Effector memory CD4-positive, alpha-beta T cell (primary cell): ENCODE results near the gene YBEY.
A peak's percentile ranks its signal among the peaks of the same experiment; 100 is the strongest.

ENCODE experiments used
- DNase-seq, 3 donors: peaks; one replicate each; pipeline ENCODE4 v3.0.0-alpha.2; 2020
- H3K27ac ChIP-seq: 2 replicates; pipeline ENCODE4 v1.7.0; 2013; ENCODE audit warnings: mild to moderate bottlenecking, low read length, moderate library complexity; ENCODE audit not compliant: insufficient read depth, poor library complexity, severe bottlenecking
- H3K27me3 ChIP-seq: replicated peaks from 2 replicates; pipeline ENCODE4 v1.7.0; 2013; ENCODE audit warnings: mild to moderate bottlenecking, low read length; ENCODE audit not compliant: insufficient read depth, control insufficient read depth, poor library complexity, severe bottlenecking
- H3K36me3 ChIP-seq: 2 replicates; pipeline ENCODE4 v1.7.0; 2013; ENCODE audit warnings: mild to moderate bottlenecking, low read length, moderate library complexity; ENCODE audit not compliant: control insufficient read depth, insufficient read depth
- H3K4me1 ChIP-seq: 2 replicates; pipeline ENCODE4 v1.7.0; 2013; ENCODE audit warnings: low read length, mild to moderate bottlenecking; ENCODE audit not compliant: control insufficient read depth, insufficient read depth, poor library complexity, severe bottlenecking
- H3K4me3 ChIP-seq: 2 replicates; pipeline ENCODE4 v1.7.0; 2013; ENCODE audit warnings: low read length, low read depth, mild to moderate bottlenecking; ENCODE audit not compliant: insufficient read depth, poor library complexity, severe bottlenecking
- H3K9me3 ChIP-seq: 2 replicates; pipeline ENCODE4 v1.7.0; 2013; ENCODE audit warnings: mild to moderate bottlenecking, low read length, moderate library complexity; ENCODE audit not compliant: control insufficient read depth

Gene YBEY

GRCh38 chr21:46314441-46315020 is 28.4 kb downstream of the YBEY start:
- Histone ChIP-seq H3K27ac (no peak overlapping the region), H3K27me3 (no peaks in the 10 kb centered on the region), H3K4me3 (no peak overlapping the region), H3K36me3 (no peaks in the 10 kb centered on the region), H3K4me1 (no peaks in the 10 kb centered on the region), H3K9me3 (no peaks in the 10 kb centered on the region)
- no peak for DNase-seq

- DNase-seq: no peak
- Histone ChIP-seq H3K4me1 (no peaks in the 10 kb centered on the region), H3K27ac (no peak overlapping the region), H3K9me3 (no peaks in the 10 kb centered on the region), H3K36me3 (no peaks in the 10 kb centered on the region), H3K4me3 (no peak overlapping the region), H3K27me3 (no peaks in the 10 kb centered on the region)
Measured at GRCh38 chr21:46316708-46317324, 30.7 kb downstream of the YBEY start.

- H3K27me3 ChIP-seq: no peaks in the 10 kb centered on the region
- H3K36me3 ChIP-seq: no peaks in the 10 kb centered on the region
- H3K4me1 ChIP-seq: peaks cover 10% of the 10 kb centered on the region
- no peaks in the 10 kb centered on the region for H3K9me3 ChIP-seq
- no peak overlapping the region for H3K27ac ChIP-seq
- no peak overlapping the region for H3K4me3 ChIP-seq
- DNase-seq: no peak
Measured at GRCh38 chr21:46317710-46318463, 31.7 kb downstream of the YBEY start.

GRCh38 chr21:46318464-46318845 is 32.3 kb downstream of the YBEY start:
- H3K27me3 ChIP-seq: no peaks in the 10 kb centered on the region
- no peaks in the 10 kb centered on the region for H3K9me3 ChIP-seq
- DNase-seq: no peak
- no peak overlapping the region for H3K4me3 ChIP-seq
- no peak overlapping the region for H3K27ac ChIP-seq
- H3K4me1 ChIP-seq: peaks cover 12% of the 10 kb centered on the region
- no peaks in the 10 kb centered on the region for H3K36me3 ChIP-seq

- H3K4me1 ChIP-seq: peaks cover 12% of the 10 kb centered on the region
- H3K27me3 ChIP-seq: no peaks in the 10 kb centered on the region
- H3K4me3 ChIP-seq: no peak overlapping the region
- no peaks in the 10 kb centered on the region for H3K36me3 ChIP-seq
- no peaks in the 10 kb centered on the region for H3K9me3 ChIP-seq
- DNase-seq: no peak
- H3K27ac ChIP-seq: no peak overlapping the region
Measured at GRCh38 chr21:46319186-46319585, 33.0 kb downstream of the YBEY start.

- Histone ChIP-seq H3K4me3 (no peak overlapping the region), H3K27me3 (no peaks in the 10 kb centered on the region), H3K36me3 (no peaks in the 10 kb centered on the region), H3K9me3 (no peaks in the 10 kb centered on the region), H3K4me1 (peaks cover 18% of the 10 kb centered on the region), H3K27ac (no peak overlapping the region)
- DNase-seq: no peak
Measured at GRCh38 chr21:46320331-46320801, 34.2 kb downstream of the YBEY start.

- Histone ChIP-seq H3K4me3 (peak overlapping the region; percentile 99), H3K4me1 (peaks cover 22% of the 10 kb centered on the region), H3K27ac (no peak overlapping the region), H3K27me3 (no peaks in the 10 kb centered on the region), H3K36me3 (no peaks in the 10 kb centered on the region), H3K9me3 (no peaks in the 10 kb centered on the region)
- DNase-seq: no peak
Measured at GRCh38 chr21:46322351-46323226, 36.4 kb downstream of the YBEY start.

GRCh38 chr21:46323227-46323709 is 37.1 kb downstream of the YBEY start:
- Histone ChIP-seq H3K4me1 (peaks cover 22% of the 10 kb centered on the region), H3K27me3 (no peaks in the 10 kb centered on the region), H3K9me3 (no peaks in the 10 kb centered on the region), H3K4me3 (peak overlapping the region; percentile 99), H3K36me3 (no peaks in the 10 kb centered on the region), H3K27ac (no peak overlapping the region)
- no peak for DNase-seq

GRCh38 chr21:46323710-46324389 is 37.7 kb downstream of the YBEY start, which contains the start of the genes C21orf58 and PCNT:
Gene C21orf58, minus strand, starts transcription at chr21:46323870. Its CDS starts 1,132 bp downstream, at chr21:46322738.
Gene PCNT, plus strand, starts transcription at chr21:46324156. Its CDS starts 73 bp downstream, at chr21:46324229.
- Histone ChIP-seq H3K4me3 (peak within 1 kb of the TSS; percentile 99), H3K27ac (peak within 1 kb of the TSS; percentile 98), H3K36me3 (no peaks in the 10 kb centered on the region), H3K9me3 (no peaks in the 10 kb centered on the region), H3K27me3 (no peaks in the 10 kb centered on the region), H3K4me1 (peaks cover 22% of the 10 kb centered on the region)
- peak; percentile 97 for DNase-seq
